ENCODE measurements around the gene FAM120B.
"Not testable (repeated sequence)": the region's sequence is repeated elsewhere in the genome, so short reads cannot be mapped to it uniquely, and the experiment has no call there.

The FAM120B gene

DNA sequence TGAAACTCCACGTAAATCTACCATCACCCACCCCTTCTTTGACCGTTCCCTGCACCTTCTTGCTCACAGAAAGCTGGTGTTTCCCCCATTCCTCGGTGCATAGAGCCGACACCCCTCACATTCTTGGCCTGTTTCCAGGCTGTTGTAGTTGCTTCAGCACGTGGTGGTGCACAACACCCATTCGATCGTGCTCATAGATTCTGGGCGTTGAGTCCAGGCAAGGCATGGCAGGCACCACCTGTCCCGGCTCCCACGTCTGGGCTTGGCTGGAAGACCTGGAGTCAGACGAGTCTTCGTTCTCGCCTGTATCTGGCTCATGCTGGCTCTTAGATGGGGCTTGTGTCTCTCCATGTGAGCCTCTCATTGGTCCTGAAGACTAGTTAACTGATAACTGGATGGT is 100.6 kb downstream of the FAM120B start:
- no peak for DNase-seq (ENCODE audit: low read depth, low spot score)
- Histone ChIP-seq H3K9me3 (ENCODE audit: low read depth, low read length) (no peaks in the 10 kb centered on the region), H3K36me3 (ENCODE audit: insufficient read depth, low read length) (peaks cover 26% of the 10 kb centered on the region), H3K9ac (ENCODE audit: insufficient read length) (no peak overlapping the region), H3K4me3 (no peak overlapping the region), H3K27ac (no peak overlapping the region)
- TF ChIP-seq FOXP2 (optimal IDR thresholded peaks at IDR 0.05; ENCODE audit: control extremely low read depth, extremely low read length, insufficient read depth) (no peak), EZH2 (IDR thresholded peaks at IDR 0.05) (no peak), POLR2AphosphoS5 (IDR thresholded peaks at IDR 0.05; ENCODE audit: borderline replicate concordance, low read depth, low read length) (no peak)

DNA sequence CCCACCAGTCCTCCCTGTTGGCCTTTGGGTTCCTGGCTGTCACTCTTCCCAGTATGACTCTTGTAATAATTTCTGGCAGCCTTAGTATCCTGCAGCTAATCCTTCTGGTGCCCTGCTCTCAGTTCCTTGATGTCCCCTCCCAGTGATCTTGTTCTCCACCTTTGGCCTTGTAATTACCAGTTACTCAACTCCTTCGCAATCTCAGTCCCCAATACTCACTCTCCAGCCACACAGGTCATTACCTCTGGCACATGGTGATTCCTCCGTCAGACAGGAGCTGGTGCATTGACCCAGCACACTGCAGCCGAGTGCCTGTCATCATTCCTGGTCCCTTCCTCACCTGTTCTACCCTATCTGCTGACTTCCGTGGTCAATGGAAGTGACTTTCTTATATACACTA is 101.4 kb downstream of the FAM120B start:
- DNase-seq (ENCODE audit: low read depth, low spot score): no peak
- no peaks in the 10 kb centered on the region for H3K9me3 ChIP-seq (ENCODE audit: low read depth, low read length)

GRCh38 chr6:170409746-170410145 is 103.2 kb downstream of the FAM120B start:
- not testable (repeated sequence) for H3K27ac ChIP-seq; H3K9me3 ChIP-seq (ENCODE audit: low read depth, low read length); H3K4me3 ChIP-seq; H3K9ac ChIP-seq (ENCODE audit: insufficient read length); DNase-seq (ENCODE audit: low read depth, low spot score)
- peaks cover 18% of the 10 kb centered on the region for H3K36me3 ChIP-seq (ENCODE audit: insufficient read depth, low read length)

More for the DNA sequence above, 101.4 kb downstream of the FAM120B start:
- Histone ChIP-seq H3K36me3 (ENCODE audit: insufficient read depth, low read length) (peaks cover 26% of the 10 kb centered on the region), H3K9ac (ENCODE audit: insufficient read length) (no peak overlapping the region), H3K4me3 (no peak overlapping the region), H3K27ac (no peak overlapping the region)
- TF ChIP-seq POLR2AphosphoS5 (IDR thresholded peaks at IDR 0.05; ENCODE audit: borderline replicate concordance, low read depth, low read length): no peak
- TF ChIP-seq FOXP2 (optimal IDR thresholded peaks at IDR 0.05; ENCODE audit: control extremely low read depth, extremely low read length, insufficient read depth): no peak
- TF ChIP-seq EZH2 (IDR thresholded peaks at IDR 0.05): no peak

GRCh38 chr6:170410241-170410640 is 103.7 kb downstream of the FAM120B start:
- H3K36me3 ChIP-seq (ENCODE audit: insufficient read depth, low read length): peaks cover 13% of the 10 kb centered on the region
- H3K4me3 ChIP-seq: no peak overlapping the region
- no peak overlapping the region for H3K27ac ChIP-seq
- TF ChIP-seq FOXP2 (optimal IDR thresholded peaks at IDR 0.05; ENCODE audit: control extremely low read depth, extremely low read length, insufficient read depth) (no peak), EZH2 (IDR thresholded peaks at IDR 0.05) (no peak), POLR2AphosphoS5 (IDR thresholded peaks at IDR 0.05; ENCODE audit: borderline replicate concordance, low read depth, low read length) (no peak)
- H3K9ac ChIP-seq (ENCODE audit: insufficient read length): no peak overlapping the region
- DNase-seq (ENCODE audit: low read depth, low spot score): no peak
- no peaks in the 10 kb centered on the region for H3K9me3 ChIP-seq (ENCODE audit: low read depth, low read length)

DNA sequence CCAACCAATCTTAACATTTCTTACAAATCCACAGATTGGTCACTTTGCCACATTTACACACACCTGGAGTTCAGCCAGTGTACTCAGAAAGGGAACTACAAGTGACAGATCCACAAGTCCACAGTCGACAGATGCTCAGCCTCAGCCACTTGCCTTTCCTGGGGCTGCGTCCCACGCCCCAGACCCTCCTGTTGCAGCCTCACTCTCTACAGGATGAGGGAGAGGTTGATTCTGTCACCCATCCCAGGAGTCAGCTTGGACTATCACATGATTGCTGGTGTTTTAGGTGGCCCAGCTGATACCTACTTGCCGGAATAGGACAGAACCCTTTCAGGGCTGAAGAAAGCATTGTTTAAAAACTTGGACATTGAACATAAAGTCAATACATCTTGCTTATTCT is 108.8 kb downstream of the FAM120B start:
- no peak overlapping the region for H3K9ac ChIP-seq (ENCODE audit: insufficient read length)
- H3K9me3 ChIP-seq (ENCODE audit: low read depth, low read length): no peaks in the 10 kb centered on the region
- no peak overlapping the region for H3K27ac ChIP-seq
- no peaks in the 10 kb centered on the region for H3K36me3 ChIP-seq (ENCODE audit: insufficient read depth, low read length)
- DNase-seq (ENCODE audit: low read depth, low spot score): no peak
- no peak overlapping the region for H3K4me3 ChIP-seq
- no peak for TF ChIP-seq FOXP2 (optimal IDR thresholded peaks at IDR 0.05; ENCODE audit: control extremely low read depth, extremely low read length, insufficient read depth)
- TF ChIP-seq POLR2AphosphoS5 (IDR thresholded peaks at IDR 0.05; ENCODE audit: borderline replicate concordance, low read depth, low read length): no peak
- no peak for TF ChIP-seq EZH2 (IDR thresholded peaks at IDR 0.05)

GRCh38 chr6:170416303-170416702 is 109.7 kb downstream of the FAM120B start:
- TF ChIP-seq EZH2 (IDR thresholded peaks at IDR 0.05) (no peak), FOXP2 (optimal IDR thresholded peaks at IDR 0.05; ENCODE audit: control extremely low read depth, extremely low read length, insufficient read depth) (no peak), POLR2AphosphoS5 (IDR thresholded peaks at IDR 0.05; ENCODE audit: borderline replicate concordance, low read depth, low read length) (no peak)
- Histone ChIP-seq H3K4me3 (no peak overlapping the region), H3K27ac (no peak overlapping the region), H3K36me3 (ENCODE audit: insufficient read depth, low read length) (no peaks in the 10 kb centered on the region), H3K9me3 (ENCODE audit: low read depth, low read length) (no peaks in the 10 kb centered on the region), H3K9ac (ENCODE audit: insufficient read length) (no peak overlapping the region)
- no peak for DNase-seq (ENCODE audit: low read depth, low spot score)

DNA sequence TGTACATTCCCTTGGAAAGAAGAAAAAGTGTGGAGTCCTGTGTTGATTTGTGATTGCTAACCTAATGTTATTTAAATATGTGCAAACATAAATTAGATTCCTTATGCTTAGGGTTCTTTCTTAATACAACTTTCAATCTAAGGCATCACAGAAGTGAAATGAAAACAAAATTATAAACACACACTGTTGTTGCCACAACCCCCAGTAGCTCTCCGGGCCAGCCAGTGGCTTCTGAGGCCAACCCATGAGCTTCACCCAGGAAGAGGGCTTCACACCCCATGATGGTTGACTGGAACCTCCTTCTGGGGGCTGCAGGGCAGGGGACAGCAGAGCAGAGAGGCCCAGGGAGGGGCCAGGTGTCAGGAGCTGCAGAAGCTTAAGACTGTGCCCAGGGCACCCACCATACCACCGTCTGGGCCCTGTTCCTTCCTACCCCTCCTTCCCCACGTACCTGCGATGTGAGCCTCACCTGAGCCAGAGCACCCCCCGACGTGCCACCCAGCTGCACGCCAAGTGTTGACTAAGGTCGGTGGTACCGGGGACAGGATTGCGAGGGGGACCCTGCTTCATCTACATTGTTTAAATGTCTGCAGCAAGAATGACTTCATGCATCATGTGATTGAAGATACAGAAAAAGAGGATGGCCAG is 110.5 kb downstream of the FAM120B start:
- DNase-seq (ENCODE audit: low read depth, low spot score): no peak
- Histone ChIP-seq H3K9me3 (ENCODE audit: low read depth, low read length) (no peaks in the 10 kb centered on the region), H3K9ac (ENCODE audit: insufficient read length) (no peak overlapping the region), H3K27ac (no peak overlapping the region), H3K4me3 (no peak overlapping the region), H3K36me3 (ENCODE audit: insufficient read depth, low read length) (no peaks in the 10 kb centered on the region)
- TF ChIP-seq POLR2AphosphoS5 (IDR thresholded peaks at IDR 0.05; ENCODE audit: borderline replicate concordance, low read depth, low read length) (no peak), FOXP2 (optimal IDR thresholded peaks at IDR 0.05; ENCODE audit: control extremely low read depth, extremely low read length, insufficient read depth) (no peak), EZH2 (IDR thresholded peaks at IDR 0.05) (no peak)

- H3K9ac ChIP-seq (ENCODE audit: insufficient read length): no peak overlapping the region
- TF ChIP-seq POLR2AphosphoS5 (IDR thresholded peaks at IDR 0.05; ENCODE audit: borderline replicate concordance, low read depth, low read length) (no peak), FOXP2 (optimal IDR thresholded peaks at IDR 0.05; ENCODE audit: control extremely low read depth, extremely low read length, insufficient read depth) (no peak), EZH2 (IDR thresholded peaks at IDR 0.05) (no peak)
- no peaks in the 10 kb centered on the region for H3K36me3 ChIP-seq (ENCODE audit: insufficient read depth, low read length)
- no peaks in the 10 kb centered on the region for H3K9me3 ChIP-seq (ENCODE audit: low read depth, low read length)
- DNase-seq (ENCODE audit: low read depth, low spot score): no peak
- no peak overlapping the region for H3K4me3 ChIP-seq
- no peak overlapping the region for H3K27ac ChIP-seq
These were observed 111.3 kb downstream of the FAM120B start for GRCh38 chr6:170417881-170418280.

GRCh38 chr6:170420283-170420682 is 113.7 kb downstream of the FAM120B start:
- H3K9me3 ChIP-seq (ENCODE audit: low read depth, low read length): no peaks in the 10 kb centered on the region
- no peak overlapping the region for H3K27ac ChIP-seq
- H3K9ac ChIP-seq (ENCODE audit: insufficient read length): no peak overlapping the region
- H3K36me3 ChIP-seq (ENCODE audit: insufficient read depth, low read length): no peaks in the 10 kb centered on the region
- H3K4me3 ChIP-seq: no peak overlapping the region
- TF ChIP-seq EZH2 (IDR thresholded peaks at IDR 0.05): no peak
- no peak for TF ChIP-seq POLR2AphosphoS5 (IDR thresholded peaks at IDR 0.05; ENCODE audit: borderline replicate concordance, low read depth, low read length)
- TF ChIP-seq FOXP2 (optimal IDR thresholded peaks at IDR 0.05; ENCODE audit: control extremely low read depth, extremely low read length, insufficient read depth): no peak
- no peak for DNase-seq (ENCODE audit: low read depth, low spot score)

Measured in SK-N-MC (cell line).